K562 (cell line): ENCODE measurements around the gene SLC39A6. TPM values are rescaled to one million over a fixed set of nuclear protein-coding genes. Genes with fewer than 3 reads are reported as not detected.

Experiments used
- ATAC-seq: fragments of 200-7000 bp; cut with Tn5 transposase; 3 replicates; pipeline ENCODE4 v1.9.1; 2020; ENCODE audit warnings: moderate library complexity
- BruUV-seq: library from RNA; stranded (reverse); fragments of 400-500 nt; replicated peaks from 2 replicates; lab custom pipeline; 2021; lab: Mats Ljungman, UMichigan
- CTCF ChIA-PET: fragments of 300-600 bp; formaldehyde crosslinking; extraction: SDS; loops from one replicate; lab custom pipeline; 2021; ENCODE audit warnings: low intra/inter-chr PET ratio; lab: Yijun Ruan, JAX
- POLR2A ChIA-PET: fragments of 300-600, 350-650 bp; sonication (Branson Sonifier 250); formaldehyde crosslinking; extraction: SDS; loops from one replicate; lab custom pipeline; 2021; ENCODE audit warnings: antibody characterized with exemption, inconsistent platforms; lab: Yijun Ruan, JAX
- DNase-seq, 4 experiments: peaks; one replicate each; pipeline versions ENCODE4 v3.0.0 to v3.0.0-alpha.2; 2011 to 2018; ENCODE audit warnings: low spot score in 3 of 4, mixed read lengths in 3 of 4; ENCODE audit errors: extremely low read depth in 1 of 4
- FAIRE-seq: peaks from 2 replicates; lab custom pipeline; 2011; peaks lifted over from hg19 to GRCh38; lab: Jason Lieb, UNC
- H2AFZ ChIP-seq: 2 replicates; pipeline ENCODE4 v1.6.0; 2011; ENCODE audit warnings: low read depth, low read length, control low read depth, inconsistent platforms
- H3K27ac ChIP-seq: fragments of 200-600 bp; 3 replicates; pipeline ENCODE4 v1.8.0; 2011; ENCODE audit warnings: low read depth, mild to moderate bottlenecking, control low read depth, inconsistent platforms, low read length, moderate library complexity, mixed read lengths; ENCODE audit errors: extremely low read depth
- H3K27me3 ChIP-seq, 2 experiments: fragments of 300-600 bp in 1 of 2; 2 replicates in 1 of 2; 3 replicates in 1 of 2; pipeline versions ENCODE4 v1.6.0 to v1.8.0; 2011; ENCODE audit warnings: inconsistent platforms in 2 of 2, low read length in 2 of 2, mild to moderate bottlenecking in 1 of 2, mixed read lengths in 1 of 2, moderate library complexity in 1 of 2; ENCODE audit not compliant: control insufficient read depth in 2 of 2, insufficient read depth in 2 of 2
- H3K36me3 ChIP-seq: fragments of 300-600 bp; 3 replicates; pipeline ENCODE4 v1.8.0; 2011; ENCODE audit warnings: mild to moderate bottlenecking, low read length, inconsistent platforms; ENCODE audit not compliant: control insufficient read depth, insufficient read depth
- H3K4me1 ChIP-seq, 2 experiments: fragments of 200-600 bp in 1 of 2; replicated peaks in 1 of 2; 2 replicates in 1 of 2; 3 replicates in 1 of 2; pipeline versions ENCODE4 v1.5.1 to v1.8.0; 2011; ENCODE audit warnings: inconsistent platforms in 2 of 2, low read length in 2 of 2, mild to moderate bottlenecking in 1 of 2, mixed read lengths in 1 of 2, moderate library complexity in 1 of 2; ENCODE audit not compliant: control insufficient read depth in 2 of 2, insufficient read depth in 2 of 2
- H3K4me2 ChIP-seq: 2 replicates; pipeline ENCODE4 v1.6.1; 2011; ENCODE audit warnings: low read length, control low read depth, inconsistent platforms, mixed read lengths; ENCODE audit not compliant: insufficient read depth
- H3K4me3 ChIP-seq: fragments of 200-600 bp; sonication (generic), shearing (Covaris generic); 2 replicates; pipeline ENCODE4 v1.5.1; 2016; ENCODE audit warnings: control low read depth, inconsistent platforms
- H3K79me2 ChIP-seq: fragments of 200-600 bp; 3 replicates; pipeline ENCODE4 v1.8.0; 2011; ENCODE audit warnings: low read length, inconsistent platforms; ENCODE audit not compliant: control insufficient read depth, insufficient read depth
- H3K9ac ChIP-seq, 2 experiments: 2 replicates each; pipeline versions ENCODE4 v1.6.0 to v1.6.1; 2011; ENCODE audit warnings: low read depth in 2 of 2, low read length in 2 of 2, control low read depth in 1 of 2, inconsistent platforms in 1 of 2, mild to moderate bottlenecking in 1 of 2, mixed read lengths in 1 of 2; ENCODE audit not compliant: insufficient read depth in 1 of 2
- H3K9me1 ChIP-seq: one replicate; pipeline ENCODE4 v1.6.0; 2011; ENCODE audit warnings: inconsistent platforms, mild to moderate bottlenecking, low read length, moderate library complexity; ENCODE audit not compliant: control insufficient read depth, insufficient read depth
- H3K9me3 ChIP-seq: replicated peaks from 2 replicates; pipeline ENCODE4 v1.5.1; 2011; ENCODE audit warnings: low read depth, low read length, inconsistent platforms; ENCODE audit not compliant: control insufficient read depth, insufficient read depth
- H4K20me1 ChIP-seq: replicated peaks from 2 replicates; pipeline ENCODE4 v1.6.1; 2011; ENCODE audit warnings: low read length, inconsistent platforms, mixed read lengths; ENCODE audit not compliant: control insufficient read depth, insufficient read depth
- BCL6 ChIP-seq: fragments of 250-450 bp; sonication (Bioruptor Pico); IDR thresholded peaks from 2 replicates; pipeline ENCODE4 v1.4.0; 2020
- CBX3 ChIP-seq, 2 experiments: IDR thresholded peaks; 1 replicate in 1 of 2; 2 replicates in 1 of 2; pipeline ENCODE4 v1.6.1; 2012; ENCODE audit warnings: inconsistent platforms in 2 of 2, low read length in 2 of 2, borderline replicate concordance in 1 of 2, control low read depth in 1 of 2
- DACH1 ChIP-seq: fragments of 450-650 bp; IDR thresholded peaks from 2 replicates; pipeline ENCODE4 v1.6.1; 2018; ENCODE audit not compliant: partially characterized antibody
- SMARCB1 ChIP-seq: IDR thresholded peaks from 2 replicates; pipeline ENCODE4 v1.6.1; 2011; ENCODE audit warnings: improper control_type of control experiment, low read depth; ENCODE audit not compliant: insufficient read length
- TGIF2 ChIP-seq: sonication (generic); formaldehyde crosslinking; IDR thresholded peaks from 2 replicates; pipeline ENCODE4 v1.8.1; 2022; ENCODE audit warnings: mild to moderate bottlenecking, missing genetic modification reagents, moderate library complexity
- ZBTB17 ChIP-seq: fragments of 450-650 bp; formaldehyde crosslinking; IDR thresholded peaks from 2 replicates; pipeline ENCODE4 v1.4.0; 2020; ENCODE audit warnings: mild to moderate bottlenecking
- ZFP36 ChIP-seq: fragments of 150-350 bp; IDR thresholded peaks from 2 replicates; pipeline ENCODE4 v1.6.1; 2018; ENCODE audit warnings: low read length, low read depth; ENCODE audit not compliant: partially characterized antibody
- WGBS: fragments of 100-300 bp; shearing (Covaris generic); methylation state at CpG from one replicate; pipeline ENCODE4 v1.1.6; 2016; ENCODE audit warnings: low coverage, mixed read lengths; ENCODE audit not compliant: insufficient coverage; ENCODE audit errors: missing lambda C conversion rate; 5-methylcytosine and 5-hydroxymethylcytosine counted together
- in situ Hi-C: fragments of 300-500 bp; cut with MboI; formaldehyde crosslinking; loops from 4 replicates; pipeline ENCODE4 v1.15.0; 2018; ENCODE audit warnings: inconsistent platforms, mixed read lengths
- intact Hi-C: fragments of 100-400 bp; cut with micrococcal nuclease; formaldehyde crosslinking; loops from 2 replicates; pipeline ENCODE4 v1.14.2; 2022
- polyA plus RNA-seq, 8 experiments: library from polyadenylated mRNA; depleted of rRNA in 4 of 8; stranded (reverse) in 5 of 8; unstranded in 3 of 8; fragments of >200 nt; fragmentation: Nextera tagmentation in 2 of 8; fragmentation: Illumina TruSeq in 1 of 8; extraction: Ambion mirVana in 2 of 8; extraction: Trizol in 1 of 8; gene quantifications; 2 replicates each; pipeline versions ENCODE4 v1.2.1 to v1.2.3, GENCODE V29; 2011 to 2014; ENCODE audit warnings: inconsistent platforms in 1 of 8, missing spikeins in 1 of 8
- total RNA-seq, 7 experiments: library from RNA; depleted of rRNA in 6 of 7; stranded (reverse); fragments of >200 nt in 6 of 7; fragmentation: Illumina TruSeq in 2 of 7; extraction: Trizol in 2 of 7; gene quantifications; 2 replicates each; pipeline versions ENCODE4 v1.2.1 to v1.2.3, GENCODE V29; 2011 to 2021; ENCODE audit warnings: low replicate concordance in 1 of 7

Gene SLC39A6
- total and polyA plus RNA-seq, 9 of the 15 experiments (the other 6 are each of a cell fraction or from before 2014, with no cell fraction given), result 5.6 to 23.8 (median 17.4) TPM

GRCh38 chr18:36104749-36105148 is 24.4 kb downstream of the SLC39A6 start:
- Histone ChIP-seq H3K27ac (no peak overlapping the region), H3K4me1 (no peaks in the 10 kb centered on the region), H3K79me2 (no peaks in the 10 kb centered on the region), H3K9me3 (no peaks in the 10 kb centered on the region; the same call in 1 of the 2 replicates), H2AFZ (no peak overlapping the region), H3K36me3 (peaks cover 4% of the 10 kb centered on the region; the same call in 1 of the 3 replicates), H3K27me3 (0 out of 5 replicates have a peak, but pooled peaks cover 0 to 4% of the 10 kb centered on the region in 2 experiments), H3K9ac (no peak overlapping the region), H3K4me3 (no peak overlapping the region), H3K4me2 (no peak overlapping the region), H3K9me1 (no peaks in the 10 kb centered on the region), H4K20me1 (no peaks in the 10 kb centered on the region)
- CTCF ChIA-PET, result no interaction called here
- TF ChIP-seq DACH1 (peak; percentile 92), BCL6 (CRISPR knock-in tag) (no peak)
- no TSS peak for BruUV-seq
- DNase-seq (no peak), ATAC-seq (no peak), FAIRE-seq (no peak)
- POLR2A ChIA-PET, result interaction anchor here (0.9 to 2.2 kb wide), 3 partner anchors 9 to 19 kb away, joined by 3 to 5 read pairs (median 4); no protein-coding TSS in a partner anchor
- in situ Hi-C loops (loop anchor here (5.0 kb wide), 1 partner anchor 178 kb away; no protein-coding TSS in a partner anchor), intact Hi-C loops (no loop called here)
- WGBS, result 14% methylated on average over 2 of the region's 2 CpGs

GRCh38 chr18:36101943-36102342 is 27.2 kb downstream of the SLC39A6 start:
- Histone ChIP-seq H3K4me1 (no peaks in the 10 kb centered on the region; a peak in 1 of 5 replicates), H3K9me3 (no peaks in the 10 kb centered on the region; the same call in 1 of the 2 replicates), H2AFZ (peak overlapping the region; percentile 38), H3K27me3 (peaks cover 0 to 4% of the 10 kb centered on the region in 2 experiments; a peak in 1 of 5 replicates), H3K79me2 (no peaks in the 10 kb centered on the region)
- CTCF ChIA-PET, result no interaction called here
- no peak for FAIRE-seq
- peak in 1 of 4 experiments; percentile 14 for DNase-seq
- in situ Hi-C loops, result loop anchor here (5.0 kb wide), 1 partner anchor 180 kb away; no protein-coding TSS in a partner anchor
- BruUV-seq, result no TSS peak
- ATAC-seq, result peak; percentile 44
- POLR2A ChIA-PET, result interaction anchor here (0.9 to 1.0 kb wide), 2 partner anchors 13 to 16 kb away, joined by 3 read pairs; no protein-coding TSS in a partner anchor
- TF ChIP-seq TGIF2 (CRISPR knock-in tag) (no peak), DACH1 (no peak), ZFP36 (peak; percentile 60), SMARCB1 (no peak), ZBTB17 (CRISPR knock-in tag) (no peak), CBX3 (IDR thresholded peaks at IDR 0.05; ENCODE audit: borderline replicate concordance in 1 of 2, low read length in 2 of 2) (peak in 1 of 2 experiments; percentile 45; a peak in 1 of 3 replicates)
- TF ChIP-seq, all 486 proteins: peak for 2
- Histone ChIP-seq H4K20me1 (no peaks in the 10 kb centered on the region), H3K4me3 (no peak overlapping the region), H3K27ac (no peak overlapping the region), H3K4me2 (peak overlapping the region; percentile 6; the same call in 1 of the 2 replicates), H3K36me3 (no peaks in the 10 kb centered on the region), H3K9ac (no peak overlapping the region), H3K9me1 (no peaks in the 10 kb centered on the region)
- WGBS, result 12% methylated on average over 7 of the region's 7 CpGs
- intact Hi-C loops, result no loop called here
